Head of caudate nucleus (tissue), 42 donors: ENCODE data around the gene ARHGAP23.
"Not testable (repeated sequence)": the region's sequence is repeated elsewhere in the genome, so short reads cannot be mapped to it uniquely, and the experiment has no call there.

ENCODE experiments used
- DNase-seq, 42 donors: peaks; one replicate each; pipeline versions ENCODE4 v3.0.0 to v3.0.0-alpha.2; 2020 to 2021; ENCODE audit warnings: mixed read lengths in 7 of 42
- intact Hi-C: fragments of 100-400 bp; cut with DNase I; formaldehyde crosslinking; loops from one replicate; pipeline ENCODE4 v1.15.0; 2022

The ARHGAP23 gene

GRCh38 chr17:38434178-38434665, 6.0 kb downstream of the ARHGAP23 start:
- DNase-seq, result peak in 41 of 42 donors; percentile 55 to 91 (median 75)

GRCh38 chr17:38435795-38436194, 7.5 kb downstream of the ARHGAP23 start:
- no peak for DNase-seq
- intact Hi-C loops, result no loop called here

More at GRCh38 chr17:38434178-38434665, 6.0 kb downstream of the ARHGAP23 start:
- intact Hi-C loops, result no loop called here

GRCh38 chr17:38436386-38436785, 8.1 kb downstream of the ARHGAP23 start:
- DNase-seq, result no peak
- intact Hi-C loops, result no loop called here

GRCh38 chr17:38437313-38437712, 9.0 kb downstream of the ARHGAP23 start:
- DNase-seq, intact Hi-C loops: not testable (repeated sequence)

- no peak for DNase-seq
- intact Hi-C loops, result no loop called here
Measured at GRCh38 chr17:38439436-38439835, 11.2 kb downstream of the ARHGAP23 start.

GRCh38 chr17:38440614-38441397, 12.5 kb downstream of the ARHGAP23 start:
- DNase-seq, result no peak
- intact Hi-C loops, result loop anchor here (5.0 kb wide), 1 partner anchor 41 kb away; no protein-coding TSS in a partner anchor

GRCh38 chr17:38441429-38442061, 13.3 kb downstream of the ARHGAP23 start:
- intact Hi-C loops, result loop anchor here (5.0 kb wide), 1 partner anchor 41 kb away; no protein-coding TSS in a partner anchor
- peak in 9 of 42 donors; percentile 40 to 84 (median 56) for DNase-seq

GRCh38 chr17:38442548-38442947, 14.3 kb downstream of the ARHGAP23 start:
- no peak for DNase-seq
- intact Hi-C loops, result loop anchor here (5.0 kb wide), 1 partner anchor 40 kb away; no protein-coding TSS in a partner anchor

GRCh38 chr17:38443356-38444031, 15.2 kb downstream of the ARHGAP23 start:
- intact Hi-C loops, result loop anchor here (5.0 kb wide), 1 partner anchor 39 kb away; no protein-coding TSS in a partner anchor
- no peak for DNase-seq

- DNase-seq, result peak; percentile 63 to 92 (median 81)
- intact Hi-C loops, result loop anchor here (5.0 kb wide), 1 partner anchor 38 kb away; no protein-coding TSS in a partner anchor
Measured at GRCh38 chr17:38444151-38444550, 15.9 kb downstream of the ARHGAP23 start.

GRCh38 chr17:38447502-38448085, 19.3 kb downstream of the ARHGAP23 start:
- intact Hi-C loops, result no loop called here
- no peak for DNase-seq

GRCh38 chr17:38448208-38448771, 20.0 kb downstream of the ARHGAP23 start:
- no peak for DNase-seq
- intact Hi-C loops, result no loop called here

- intact Hi-C loops, result no loop called here
- no peak for DNase-seq
Measured at GRCh38 chr17:38449364-38449763, 21.1 kb downstream of the ARHGAP23 start.

GRCh38 chr17:38450557-38451029, 22.3 kb downstream of the ARHGAP23 start:
- DNase-seq, result no peak
- intact Hi-C loops, result no loop called here

- no peak for DNase-seq
- intact Hi-C loops, result no loop called here
Measured at GRCh38 chr17:38451030-38451839, 23.0 kb downstream of the ARHGAP23 start.

GRCh38 chr17:38451840-38452529, 23.7 kb downstream of the ARHGAP23 start:
- intact Hi-C loops, result no loop called here
- DNase-seq, result peak in 16 of 42 donors; percentile 37 to 84 (median 56)

- DNase-seq, result no peak
- intact Hi-C loops, result no loop called here
Measured at GRCh38 chr17:38452719-38453118, 24.5 kb downstream of the ARHGAP23 start.
